Neural cell (in vitro differentiated cells): ENCODE results near the gene WDR7. TPM values are rescaled to one million over a fixed set of nuclear protein-coding genes. Genes with fewer than 3 reads are reported as not detected.

Experiments
- H2AFZ ChIP-seq: fragments of 200-600, 300-800 bp; sonication (generic), shearing (Covaris generic); 2 replicates; pipeline ENCODE4 v1.6.0; 2014; ENCODE audit warnings: low read depth, mild to moderate bottlenecking, antibody characterized with exemption, low read length, moderate library complexity
- H3F3A ChIP-seq: fragments of 200-600 bp; shearing (Covaris generic); 2 replicates; pipeline ENCODE4 v1.6.1; 2016; ENCODE audit warnings: mild to moderate bottlenecking, moderate library complexity, mixed read lengths, antibody characterized with exemption, low read length; ENCODE audit not compliant: insufficient read depth, poor library complexity, severe bottlenecking
- H3K27ac ChIP-seq: fragments of 200-600, 300-800 bp; sonication (generic), shearing (Covaris generic); 2 replicates; pipeline ENCODE4 v1.5.1; 2014; ENCODE audit warnings: mild to moderate bottlenecking, low read length, moderate library complexity
- H3K27me3 ChIP-seq: fragments of 300-800, 200-600 bp; sonication (generic), shearing (Covaris generic); 2 replicates; pipeline ENCODE4 v1.6.0; 2014; ENCODE audit warnings: mild to moderate bottlenecking, low read depth, low read length, moderate library complexity; ENCODE audit not compliant: insufficient read depth
- H3K36me3 ChIP-seq: fragments of 300-800, 200-600 bp; sonication (generic), shearing (Covaris generic); 2 replicates; pipeline ENCODE4 v1.5.1; 2014; ENCODE audit warnings: mild to moderate bottlenecking, antibody characterized with exemption, low read length, moderate library complexity; ENCODE audit not compliant: insufficient read depth
- H3K4me2 ChIP-seq: fragments of 300-800, 200-600 bp; sonication (generic), shearing (Covaris generic); 2 replicates; pipeline ENCODE4 v1.6.0; 2014; ENCODE audit warnings: mild to moderate bottlenecking, low read length
- H3K4me3 ChIP-seq: fragments of 300-800, 200-600 bp; sonication (generic), shearing (Covaris generic); 2 replicates; pipeline ENCODE4 v1.5.1; 2014; ENCODE audit warnings: mild to moderate bottlenecking, low read length, moderate library complexity
- H3K79me2 ChIP-seq: fragments of 200-600 bp; shearing (Covaris generic); replicated peaks from 2 replicates; pipeline ENCODE4 v1.6.0; 2014; ENCODE audit warnings: mild to moderate bottlenecking, low read length, moderate library complexity; ENCODE audit not compliant: insufficient read depth
- H3K9ac ChIP-seq: fragments of 300-800, 200-600 bp; sonication (generic), shearing (Covaris generic); 2 replicates; pipeline ENCODE4 v1.6.1; 2016; ENCODE audit warnings: mild to moderate bottlenecking, low read length, mixed read lengths
- H3K9me2 ChIP-seq: fragments of 200-600 bp; shearing (Covaris generic); 2 replicates; pipeline ENCODE4 v1.6.1; 2016; ENCODE audit warnings: mild to moderate bottlenecking, low read length, mixed read lengths; ENCODE audit not compliant: insufficient read depth
- H3K9me3 ChIP-seq: fragments of 200-600, 300-800 bp; sonication (generic), shearing (Covaris generic); 2 replicates; pipeline ENCODE4 v1.6.1; 2016; ENCODE audit warnings: mild to moderate bottlenecking, mixed run types, low read length, moderate library complexity, mixed read lengths
- H4K20me1 ChIP-seq: fragments of 200-600 bp; shearing (Covaris generic); 2 replicates; pipeline ENCODE4 v1.6.1; 2016; ENCODE audit warnings: mild to moderate bottlenecking, mixed run types; ENCODE audit not compliant: insufficient read depth
- CTCF ChIP-seq: fragments of 450-650 bp; IDR thresholded peaks from 2 replicates; pipeline ENCODE4 v1.5.1; 2014; ENCODE audit warnings: antibody characterized with exemption, mild to moderate bottlenecking, moderate library complexity; ENCODE audit not compliant: poor library complexity, severe bottlenecking
- EP300 ChIP-seq: fragments of 450-650 bp; conservative IDR thresholded peaks from 2 replicates; pipeline ENCODE4 v1.6.1; 2014; ENCODE audit warnings: antibody characterized with exemption, mild to moderate bottlenecking, moderate library complexity; ENCODE audit not compliant: poor library complexity, severe bottlenecking
- EZH2 ChIP-seq: fragments of 200-600, 300-800 bp; shearing (Covaris generic), sonication (generic); IDR thresholded peaks from 2 replicates; pipeline ENCODE4 v1.6.1; 2014; ENCODE audit warnings: antibody characterized with exemption, low read length, borderline replicate concordance, mild to moderate bottlenecking; ENCODE audit not compliant: insufficient read depth, poor library complexity, severe bottlenecking
- MXI1 ChIP-seq: fragments of 450-650 bp; conservative IDR thresholded peaks from 2 replicates; pipeline ENCODE4 v1.6.1; 2014; ENCODE audit warnings: antibody characterized with exemption, mild to moderate bottlenecking; ENCODE audit not compliant: poor library complexity, severe bottlenecking
- POLR2AphosphoS5 ChIP-seq: IDR thresholded peaks from 2 replicates; pipeline ENCODE4 v1.6.1; 2012
- RAD21 ChIP-seq: fragments of 450-650 bp; conservative IDR thresholded peaks from 2 replicates; pipeline ENCODE4 v1.6.1; 2014; ENCODE audit warnings: antibody characterized with exemption, mild to moderate bottlenecking, moderate library complexity
- REST ChIP-seq: IDR thresholded peaks from 2 replicates; pipeline ENCODE4 v1.6.1; 2012; ENCODE audit warnings: borderline replicate concordance
- SMC3 ChIP-seq: fragments of 450-650 bp; conservative IDR thresholded peaks from 2 replicates; pipeline ENCODE4 v1.6.1; 2014; ENCODE audit warnings: antibody characterized with exemption, mild to moderate bottlenecking, moderate library complexity; ENCODE audit not compliant: poor library complexity
- TAF1 ChIP-seq: IDR thresholded peaks from 2 replicates; pipeline ENCODE4 v1.6.1; 2012; ENCODE audit warnings: low read depth
- polyA plus RNA-seq: library from polyadenylated mRNA; depleted of rRNA; stranded (reverse); fragments of >200 nt; gene quantifications from 2 replicates; pipeline ENCODE4 v1.2.3, GENCODE V29; 2014

The WDR7 gene
- polyA plus RNA-seq, 1 donor from 2014 or later: 15.1 TPM

- Histone ChIP-seq H3K4me3 (no peak overlapping the region), H3K79me2 (no peaks in the 10 kb centered on the region), H4K20me1 (no peaks in the 10 kb centered on the region), H3K9ac (no peak overlapping the region), H2AFZ (no peak overlapping the region), H3K36me3 (no peaks in the 10 kb centered on the region), H3F3A (no peaks in the 10 kb centered on the region), H3K9me3 (no peaks in the 10 kb centered on the region), H3K27ac (no peak overlapping the region), H3K9me2 (no peaks in the 10 kb centered on the region), H3K27me3 (no peaks in the 10 kb centered on the region), H3K4me2 (no peak overlapping the region)
- TF ChIP-seq MXI1: no peak
- no peak for TF ChIP-seq EZH2
- no peak for TF ChIP-seq RAD21
- TF ChIP-seq CTCF: no peak
- no peak for TF ChIP-seq POLR2AphosphoS5
- TF ChIP-seq REST: no peak
- no peak for TF ChIP-seq TAF1
- TF ChIP-seq SMC3: no peak
- no peak for TF ChIP-seq EP300
These were observed 89.5 kb downstream of the WDR7 start for GRCh38 chr18:56740645-56741044.

GRCh38 chr18:56741685-56742084 lies 90.5 kb downstream of the WDR7 start:
- H3K9ac ChIP-seq: no peak overlapping the region
- H3K4me3 ChIP-seq: no peak overlapping the region
- no peaks in the 10 kb centered on the region for H4K20me1 ChIP-seq
- no peak overlapping the region for H3K4me2 ChIP-seq
- H3K9me3 ChIP-seq: no peaks in the 10 kb centered on the region
- no peak overlapping the region for H2AFZ ChIP-seq
- H3K79me2 ChIP-seq: no peaks in the 10 kb centered on the region
- H3K9me2 ChIP-seq: no peaks in the 10 kb centered on the region
- H3K27ac ChIP-seq: no peak overlapping the region
- no peaks in the 10 kb centered on the region for H3K27me3 ChIP-seq
- H3F3A ChIP-seq: no peaks in the 10 kb centered on the region
- TF ChIP-seq CTCF: no peak
- no peak for TF ChIP-seq TAF1
- no peak for TF ChIP-seq POLR2AphosphoS5
- no peak for TF ChIP-seq EZH2
- TF ChIP-seq RAD21: no peak
- no peak for TF ChIP-seq MXI1
- no peak for TF ChIP-seq EP300
- TF ChIP-seq REST: no peak
- TF ChIP-seq SMC3: no peak
- no peaks in the 10 kb centered on the region for H3K36me3 ChIP-seq
